Smooth muscle cell (in vitro differentiated cells): Measurements from ENCODE around the gene KLC4. TPM values are rescaled to one million over a fixed set of nuclear protein-coding genes. Genes with fewer than 3 reads are reported as not detected.

Experiments used
- DNase-seq: peaks from one replicate; lab custom pipeline; 2025; ENCODE audit not compliant: unreplicated experiment; lab: John Stamatoyannopoulos, UW
- H2AFZ ChIP-seq: fragments of 200-600 bp; sonication (generic); 2 replicates; pipeline ENCODE4 v1.6.0; 2016; ENCODE audit warnings: antibody characterized with exemption, low read depth, mild to moderate bottlenecking
- H3F3A ChIP-seq: fragments of 200-600 bp; sonication (generic); 2 replicates; pipeline ENCODE4 v1.6.0; 2017; ENCODE audit warnings: antibody characterized with exemption, low read depth
- H3K27ac ChIP-seq: fragments of 200-600 bp; sonication (generic); 2 replicates; pipeline ENCODE4 v1.5.1; 2016; ENCODE audit warnings: low read depth, mild to moderate bottlenecking
- H3K27me3 ChIP-seq: fragments of 200-600 bp; sonication (generic); 2 replicates; pipeline ENCODE4 v1.6.1; 2016; ENCODE audit warnings: low read depth, mild to moderate bottlenecking
- H3K36me3 ChIP-seq: fragments of 200-600 bp; sonication (generic); 2 replicates; pipeline ENCODE4 v1.5.1; 2016; ENCODE audit warnings: low read depth
- H3K4me1 ChIP-seq: fragments of 200-600 bp; sonication (generic); 2 replicates; pipeline ENCODE4 v1.5.1; 2016; ENCODE audit warnings: low read depth
- H3K4me2 ChIP-seq: fragments of 200-600 bp; sonication (generic); 2 replicates; pipeline ENCODE4 v1.6.0; 2016; ENCODE audit warnings: mild to moderate bottlenecking
- H3K4me3 ChIP-seq: fragments of 200-600 bp; sonication (generic); 2 replicates; pipeline ENCODE4 v1.5.1; 2016; ENCODE audit warnings: mild to moderate bottlenecking
- H3K79me2 ChIP-seq: fragments of 200-600 bp; sonication (generic); 2 replicates; pipeline ENCODE4 v1.6.0; 2016; ENCODE audit warnings: low read depth, mild to moderate bottlenecking
- H3K9ac ChIP-seq: fragments of 200-600 bp; sonication (generic); 2 replicates; pipeline ENCODE4 v1.6.0; 2016; ENCODE audit warnings: low read depth
- H3K9me3 ChIP-seq: fragments of 200-600 bp; sonication (generic); replicated peaks from 2 replicates; pipeline ENCODE4 v1.5.1; 2016; ENCODE audit warnings: low read depth
- H4K20me1 ChIP-seq: fragments of 200-600 bp; sonication (generic); 2 replicates; pipeline ENCODE4 v1.6.0; 2016; ENCODE audit warnings: low read depth
- CTCF ChIP-seq: fragments of 200-600 bp; sonication (generic); IDR thresholded peaks from 2 replicates; pipeline ENCODE4 v1.5.1; 2017; ENCODE audit warnings: borderline replicate concordance, mild to moderate bottlenecking, antibody characterized with exemption; ENCODE audit not compliant: insufficient read depth, poor library complexity, severe bottlenecking
- WGBS: methylation state at CpG from one replicate; pipeline ENCODE4 v1.1.7; 2016; ENCODE audit warnings: low lambda C conversion rate; 5-methylcytosine and 5-hydroxymethylcytosine counted together
- polyA plus RNA-seq: library from polyadenylated mRNA; unstranded; fragments of >200 nt; fragmentation: Nextera tagmentation; extraction: Ambion mirVana; gene quantifications from 2 replicates; pipeline ENCODE4 v1.2.1, GENCODE V29; 2016
- total RNA-seq: library from RNA; depleted of rRNA; stranded (reverse); fragments of >200 nt; gene quantifications from 2 replicates; pipeline ENCODE4 v1.2.3, GENCODE V29; 2014

Gene KLC4
- total and polyA plus RNA-seq, 2 experiments from 2014 or later: 20.0 to 25.7 TPM

GRCh38 chr6:43060755-43061633, 1.6 kb downstream of the KLC4 start:
- Histone ChIP-seq H3K79me2 (peaks cover 22% of the 10 kb centered on the region), H3K4me1 (peaks cover 16% of the 10 kb centered on the region), H3K9ac (peak overlapping the region; percentile 94), H3K27me3 (no peaks in the 10 kb centered on the region), H3F3A (no peaks in the 10 kb centered on the region), H4K20me1 (no peaks in the 10 kb centered on the region), H3K9me3 (no peaks in the 10 kb centered on the region), H3K36me3 (no peaks in the 10 kb centered on the region), H2AFZ (no peak overlapping the region), H3K4me2 (peak overlapping the region; percentile 92), H3K27ac (peak overlapping the region; percentile 89), H3K4me3 (peak overlapping the region; percentile 88)
- 93% methylated on average over 12 of the region's 12 CpGs for WGBS
- no peak for TF ChIP-seq CTCF
- DNase-seq: no peak

- Histone ChIP-seq H4K20me1 (no peaks in the 10 kb centered on the region), H3K4me1 (peaks cover 16% of the 10 kb centered on the region), H2AFZ (no peak overlapping the region), H3F3A (no peaks in the 10 kb centered on the region), H3K9me3 (no peaks in the 10 kb centered on the region), H3K4me3 (no peak overlapping the region), H3K79me2 (peaks cover 22% of the 10 kb centered on the region), H3K9ac (no peak overlapping the region), H3K27ac (no peak overlapping the region), H3K27me3 (no peaks in the 10 kb centered on the region), H3K4me2 (no peak overlapping the region), H3K36me3 (no peaks in the 10 kb centered on the region)
- no peak for TF ChIP-seq CTCF
- no peak for DNase-seq
- 72% methylated on average over 2 of the region's 2 CpGs for WGBS
Measured at GRCh38 chr6:43061861-43062260, 2.4 kb downstream of the KLC4 start.

- Histone ChIP-seq H3K36me3 (no peaks in the 10 kb centered on the region), H3K27me3 (no peaks in the 10 kb centered on the region), H3K9ac (no peak overlapping the region), H2AFZ (no peak overlapping the region), H4K20me1 (no peaks in the 10 kb centered on the region), H3K4me2 (no peak overlapping the region), H3F3A (no peaks in the 10 kb centered on the region), H3K27ac (no peak overlapping the region), H3K79me2 (peaks cover 20% of the 10 kb centered on the region), H3K4me3 (no peak overlapping the region), H3K9me3 (no peaks in the 10 kb centered on the region), H3K4me1 (peaks cover 16% of the 10 kb centered on the region)
- TF ChIP-seq CTCF: no peak
- WGBS: 97% methylated on average over 12 of the region's 12 CpGs
- no peak for DNase-seq
Measured at GRCh38 chr6:43062818-43063217, 3.4 kb downstream of the KLC4 start.
